ENCODE results near the gene B3GNT3.

DNA sequence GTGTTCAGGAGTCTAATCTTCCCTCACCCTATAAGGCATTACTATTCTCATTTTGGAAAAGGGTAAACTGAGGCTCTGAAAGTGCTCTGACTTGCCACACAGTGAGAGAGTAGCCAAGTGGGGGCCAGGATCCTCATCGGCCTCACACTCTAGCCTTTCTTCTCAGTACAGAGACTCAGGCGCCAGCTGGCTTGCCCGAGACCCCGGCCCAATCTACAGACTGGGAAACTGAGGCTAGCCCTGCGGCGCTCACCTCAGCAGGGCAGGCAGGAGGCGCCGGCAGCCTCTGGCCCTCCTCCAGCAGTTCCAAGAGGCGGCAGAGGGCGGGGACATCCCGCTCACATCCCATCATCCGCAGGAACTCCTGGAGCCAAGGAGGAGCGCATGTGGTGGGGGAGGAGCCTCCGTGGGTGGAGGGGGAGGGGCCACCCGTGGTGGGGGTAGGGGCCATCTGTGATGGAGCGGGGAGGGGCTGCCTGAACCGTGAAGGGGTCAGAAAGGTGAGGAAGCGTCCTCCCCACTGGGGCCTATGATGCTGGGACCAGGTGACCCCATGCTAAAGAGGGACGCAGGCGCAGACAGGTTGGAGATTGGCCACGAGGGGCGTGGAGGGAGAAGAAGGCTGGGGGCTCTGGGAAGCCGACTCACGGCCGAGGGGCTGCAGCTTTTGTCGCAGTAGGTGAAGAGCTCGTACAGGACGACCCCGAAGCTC, 35.1 kb downstream of the B3GNT3 start:
- TF ChIP-seq, protein P1, sequence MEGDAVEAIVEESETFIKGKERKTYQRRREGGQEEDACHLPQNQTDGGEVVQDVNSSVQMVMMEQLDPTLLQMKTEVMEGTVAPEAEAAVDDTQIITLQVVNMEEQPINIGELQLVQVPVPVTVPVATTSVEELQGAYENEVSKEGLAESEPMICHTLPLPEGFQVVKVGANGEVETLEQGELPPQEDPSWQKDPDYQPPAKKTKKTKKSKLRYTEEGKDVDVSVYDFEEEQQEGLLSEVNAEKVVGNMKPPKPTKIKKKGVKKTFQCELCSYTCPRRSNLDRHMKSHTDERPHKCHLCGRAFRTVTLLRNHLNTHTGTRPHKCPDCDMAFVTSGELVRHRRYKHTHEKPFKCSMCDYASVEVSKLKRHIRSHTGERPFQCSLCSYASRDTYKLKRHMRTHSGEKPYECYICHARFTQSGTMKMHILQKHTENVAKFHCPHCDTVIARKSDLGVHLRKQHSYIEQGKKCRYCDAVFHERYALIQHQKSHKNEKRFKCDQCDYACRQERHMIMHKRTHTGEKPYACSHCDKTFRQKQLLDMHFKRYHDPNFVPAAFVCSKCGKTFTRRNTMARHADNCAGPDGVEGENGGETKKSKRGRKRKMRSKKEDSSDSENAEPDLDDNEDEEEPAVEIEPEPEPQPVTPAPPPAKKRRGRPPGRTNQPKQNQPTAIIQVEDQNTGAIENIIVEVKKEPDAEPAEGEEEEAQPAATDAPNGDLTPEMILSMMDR (IDR thresholded peaks at IDR 0.05), result no peak
- TF ChIP-seq POLR2A (IDR thresholded peaks at IDR 0.05), result no peak
